ACHN (cell line): ENCODE results near the gene FAM53A.

Experiments
- DNase-seq: peaks from one replicate; pipeline ENCODE4 v3.0.0-alpha.2; 2015
- in situ Hi-C: cut with HindIII; loops from 2 replicates; pipeline ENCODE4 v1.10.0; 2017; ENCODE audit warnings: low sequenced_read_pairs, low pct_ligation_motif_present, low pct_unique_long_range_greater_than_20kb

Gene FAM53A

GRCh38 chr4:1602655-1603412 lies 81.3 kb downstream of the FAM53A start:
- in situ Hi-C loops, result no loop called here
- no peak for DNase-seq

GRCh38 chr4:1601852-1602654 lies 82.1 kb downstream of the FAM53A start:
- in situ Hi-C loops, result no loop called here
- DNase-seq, result no peak

GRCh38 chr4:1601533-1601835 lies 82.6 kb downstream of the FAM53A start:
- in situ Hi-C loops, result no loop called here
- no peak for DNase-seq

- DNase-seq, result no peak
- in situ Hi-C loops, result no loop called here
These were observed 83.1 kb downstream of the FAM53A start for GRCh38 chr4:1600811-1601532.

GRCh38 chr4:1600211-1600780 lies 83.8 kb downstream of the FAM53A start:
- in situ Hi-C loops, result no loop called here
- DNase-seq, result no peak

GRCh38 chr4:1599491-1600210 lies 84.5 kb downstream of the FAM53A start:
- no peak for DNase-seq
- in situ Hi-C loops, result no loop called here

- DNase-seq, result no peak
- in situ Hi-C loops, result no loop called here
These were observed 85.1 kb downstream of the FAM53A start for GRCh38 chr4:1599026-1599481.

GRCh38 chr4:1598206-1599025 lies 85.7 kb downstream of the FAM53A start:
- DNase-seq, result no peak
- in situ Hi-C loops, result no loop called here

GRCh38 chr4:1597021-1597931 lies 86.8 kb downstream of the FAM53A start:
- in situ Hi-C loops, result no loop called here
- DNase-seq, result no peak

- no peak for DNase-seq
- in situ Hi-C loops, result no loop called here
These were observed 87.7 kb downstream of the FAM53A start for GRCh38 chr4:1596393-1596792.

GRCh38 chr4:1595789-1596325 lies 88.3 kb downstream of the FAM53A start:
- in situ Hi-C loops, result no loop called here

GRCh38 chr4:1594871-1595788 lies 89.0 kb downstream of the FAM53A start:
- DNase-seq, result no peak
- in situ Hi-C loops, result no loop called here

More at GRCh38 chr4:1595789-1596325, 88.3 kb downstream of the FAM53A start:
- DNase-seq, result no peak

GRCh38 chr4:1593881-1594345 lies 90.2 kb downstream of the FAM53A start:
- in situ Hi-C loops, result no loop called here
- no peak for DNase-seq

- in situ Hi-C loops, result no loop called here
- DNase-seq, result no peak
These were observed 90.7 kb downstream of the FAM53A start for GRCh38 chr4:1593458-1593857.

GRCh38 chr4:1592709-1593417 lies 91.2 kb downstream of the FAM53A start:
- in situ Hi-C loops, result no loop called here
- no peak for DNase-seq
